ENCODE data around the gene GRB14.
"Not testable (repeated sequence)": the region's sequence is repeated elsewhere in the genome, so short reads cannot be mapped to it uniquely, and the experiment has no call there.

The GRB14 gene

DNA sequence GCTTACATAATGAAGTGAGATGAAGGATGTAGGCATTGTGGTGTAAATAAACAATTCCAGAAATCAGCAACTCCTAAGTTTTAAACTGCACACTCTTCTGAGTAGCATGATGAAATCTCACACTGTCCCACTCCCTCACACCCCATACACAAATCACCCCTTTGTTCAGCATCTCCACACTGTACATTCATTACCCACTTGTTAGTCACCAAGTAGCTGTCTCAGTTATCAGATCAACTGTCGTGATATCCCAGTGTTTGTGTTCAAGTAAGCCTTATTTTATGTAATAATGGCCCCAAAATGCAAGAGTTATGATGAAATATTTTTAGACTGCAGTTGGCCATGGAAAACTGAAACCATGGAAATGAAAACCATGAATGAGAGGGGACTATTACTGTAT lies 135.7 kb downstream of the GRB14 start:
- DNase-seq = no peak

DNA sequence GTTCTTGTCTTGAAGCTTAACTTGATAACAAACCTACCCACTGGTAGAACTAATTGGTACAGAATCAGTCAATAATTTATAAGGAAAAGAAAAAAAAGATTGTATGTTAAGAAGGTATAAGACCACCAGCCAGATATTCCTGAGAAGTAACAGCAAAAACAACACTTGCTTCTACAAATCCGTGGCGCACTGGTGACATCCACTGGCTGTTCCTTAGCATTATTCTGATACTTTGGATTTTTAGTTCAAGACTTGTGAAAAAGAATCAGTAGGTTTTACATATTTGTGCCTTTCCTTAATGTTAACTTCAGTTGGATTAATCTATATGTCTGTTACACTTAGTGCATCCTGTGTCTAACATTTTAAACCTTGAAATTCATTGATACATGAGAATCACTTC lies 141.8 kb downstream of the GRB14 start:
- DNase-seq = no peak

DNA sequence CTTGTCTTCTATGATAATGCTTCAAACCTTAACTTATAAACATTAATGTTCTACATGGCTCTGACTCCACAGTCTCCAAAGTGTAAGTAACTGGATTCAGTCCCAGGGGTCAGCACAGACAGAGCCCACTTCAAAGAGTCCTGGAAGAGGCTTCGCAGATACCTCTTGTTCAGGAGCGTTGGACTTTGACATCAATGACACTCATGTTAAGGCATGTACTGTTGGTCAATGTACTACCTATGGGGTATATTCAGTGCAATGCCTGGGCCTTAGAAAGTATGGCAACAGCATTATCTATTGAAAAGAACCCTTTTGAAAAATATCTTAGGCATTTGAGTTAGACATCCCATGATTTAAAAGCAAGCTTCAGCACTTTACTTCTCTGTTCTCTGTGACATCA lies 143.1 kb downstream of the GRB14 start:
- DNase-seq = no peak

DNA sequence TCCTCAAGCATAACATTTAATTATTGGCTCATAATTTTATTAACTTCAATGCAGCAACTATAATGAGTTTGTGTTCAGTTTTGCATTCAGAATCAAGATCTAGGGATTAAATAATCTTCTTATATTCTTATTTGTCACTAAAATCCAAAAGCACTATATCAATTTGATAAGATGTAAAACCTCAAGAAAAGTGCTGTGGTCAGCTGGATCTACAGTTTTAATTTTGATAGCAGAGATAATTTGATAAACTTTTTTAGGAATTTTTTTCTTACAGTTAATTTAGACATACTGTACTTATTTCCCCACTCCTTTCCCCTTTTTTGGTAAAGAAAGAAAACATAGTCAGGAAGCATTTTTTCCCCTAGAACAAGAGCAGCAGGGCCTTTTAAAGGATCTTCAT lies 146.4 kb downstream of the GRB14 start:
- DNase-seq = no peak

DNA sequence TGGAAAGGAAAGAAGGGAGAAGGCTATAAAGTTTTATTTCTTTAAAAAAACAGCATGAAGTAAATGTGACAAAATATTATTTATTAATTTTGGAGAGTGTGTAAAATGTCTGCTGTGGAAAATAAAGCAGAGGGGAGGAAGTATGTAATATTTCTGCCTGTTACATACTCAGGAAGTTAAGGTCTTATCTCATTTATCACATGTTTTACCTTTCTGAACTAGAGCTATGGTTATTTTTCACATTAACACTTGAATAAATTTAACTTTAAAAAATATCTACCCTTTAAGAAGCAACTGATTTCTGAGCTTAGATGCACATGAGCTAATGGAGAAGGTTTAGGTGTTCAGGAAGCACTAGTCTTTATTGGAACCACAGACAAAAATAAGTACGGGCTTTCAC lies 148.3 kb downstream of the GRB14 start:
- no peak for DNase-seq

DNA sequence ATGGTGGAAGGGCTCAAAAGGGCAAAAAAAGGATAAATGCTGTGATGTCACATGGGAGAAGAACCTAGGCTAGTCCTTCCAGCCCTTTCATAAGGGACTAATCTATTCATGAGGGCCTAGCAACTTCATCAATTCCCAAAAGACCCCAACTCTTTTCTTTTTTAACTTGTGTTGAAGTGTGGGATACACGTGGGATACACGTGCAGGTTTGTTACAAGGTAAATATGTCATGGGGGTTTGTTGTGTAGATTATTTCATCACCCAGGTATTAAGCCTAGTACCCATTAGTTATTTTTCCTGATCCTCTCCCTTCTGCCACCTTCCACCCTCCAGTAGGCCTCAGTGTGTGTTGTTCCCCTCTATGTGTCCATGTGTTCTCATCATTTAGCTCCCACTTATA lies 156.2 kb downstream of the GRB14 start:
- DNase-seq = not testable (repeated sequence)

DNA sequence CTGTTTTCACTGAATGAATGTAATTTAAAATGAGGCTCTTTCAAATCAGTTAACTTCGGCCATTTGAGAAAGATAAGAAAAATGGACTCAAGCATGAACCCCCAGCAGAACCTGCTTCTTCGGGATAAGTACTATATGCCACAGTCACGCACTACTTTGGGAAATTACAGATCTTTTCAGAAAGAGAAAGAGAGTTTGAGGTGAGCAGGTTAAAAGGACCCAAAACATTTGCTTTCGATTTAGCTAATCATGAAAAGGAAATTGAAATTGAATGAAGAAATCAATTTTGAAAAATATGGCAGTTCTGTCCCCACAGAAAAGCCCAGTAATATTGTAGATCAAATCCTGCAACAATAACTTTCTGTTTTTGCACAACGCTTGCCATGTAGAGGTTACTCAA lies 156.9 kb downstream of the GRB14 start:
- no peak for DNase-seq

DNA sequence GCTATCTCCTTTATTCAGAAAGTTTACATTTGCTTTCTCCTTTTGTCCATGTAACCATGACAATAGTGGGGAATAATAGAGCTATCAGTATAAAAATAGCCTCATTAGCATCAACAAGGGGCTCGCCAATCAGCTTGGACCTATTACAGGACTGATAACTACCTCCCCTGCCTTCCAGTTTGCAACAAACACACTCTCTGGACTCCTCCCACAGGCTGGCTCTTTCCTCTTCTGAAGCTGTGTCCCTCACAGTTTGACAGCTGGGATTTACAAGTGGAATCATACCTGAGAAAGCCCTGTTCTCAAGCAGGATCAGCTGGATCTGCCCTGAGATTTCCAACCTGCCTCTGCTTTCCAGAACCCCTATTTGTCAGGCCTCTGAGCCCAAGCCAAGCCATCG lies 162.5 kb downstream of the GRB14 start:
- DNase-seq = no peak

DNA sequence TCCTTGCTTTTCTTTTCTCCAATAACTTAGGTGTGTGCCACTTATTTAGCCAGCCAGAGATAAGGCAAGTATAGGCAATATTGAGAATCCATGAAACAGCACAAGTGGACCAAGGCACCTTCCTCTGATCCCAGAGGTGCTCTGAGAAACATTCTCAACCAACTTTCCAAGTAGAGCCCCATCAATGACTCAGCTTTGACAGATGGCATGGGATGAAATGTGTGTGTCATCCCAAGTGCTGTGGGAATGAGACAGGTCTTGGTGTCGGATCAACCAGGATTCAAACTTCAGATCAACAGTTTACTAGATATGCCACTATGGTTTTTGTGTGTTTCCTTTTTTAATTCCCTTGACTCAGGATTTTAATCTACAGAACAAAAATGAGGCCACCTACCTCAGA lies 164.0 kb downstream of the GRB14 start:
- DNase-seq = no peak

DNA sequence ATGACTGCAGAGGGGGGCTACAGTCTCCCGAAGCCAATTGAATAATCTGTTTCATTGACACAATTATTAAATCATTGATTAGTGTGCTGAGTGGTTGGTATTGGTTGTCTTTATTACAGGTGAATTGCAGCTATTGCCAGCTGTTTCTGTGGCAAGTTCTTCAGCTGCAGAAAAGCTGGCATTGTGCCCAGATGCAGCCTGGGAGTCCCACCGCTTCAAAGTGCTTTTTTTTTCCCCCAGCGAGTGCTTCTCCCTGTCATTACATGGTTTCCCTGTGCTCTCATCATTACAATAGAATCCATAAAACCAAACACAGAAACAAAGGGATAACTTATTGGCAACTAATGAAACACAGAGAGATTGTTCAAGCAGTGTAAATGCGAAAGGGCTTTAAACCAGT lies 164.7 kb downstream of the GRB14 start:
- DNase-seq = no peak

DNA sequence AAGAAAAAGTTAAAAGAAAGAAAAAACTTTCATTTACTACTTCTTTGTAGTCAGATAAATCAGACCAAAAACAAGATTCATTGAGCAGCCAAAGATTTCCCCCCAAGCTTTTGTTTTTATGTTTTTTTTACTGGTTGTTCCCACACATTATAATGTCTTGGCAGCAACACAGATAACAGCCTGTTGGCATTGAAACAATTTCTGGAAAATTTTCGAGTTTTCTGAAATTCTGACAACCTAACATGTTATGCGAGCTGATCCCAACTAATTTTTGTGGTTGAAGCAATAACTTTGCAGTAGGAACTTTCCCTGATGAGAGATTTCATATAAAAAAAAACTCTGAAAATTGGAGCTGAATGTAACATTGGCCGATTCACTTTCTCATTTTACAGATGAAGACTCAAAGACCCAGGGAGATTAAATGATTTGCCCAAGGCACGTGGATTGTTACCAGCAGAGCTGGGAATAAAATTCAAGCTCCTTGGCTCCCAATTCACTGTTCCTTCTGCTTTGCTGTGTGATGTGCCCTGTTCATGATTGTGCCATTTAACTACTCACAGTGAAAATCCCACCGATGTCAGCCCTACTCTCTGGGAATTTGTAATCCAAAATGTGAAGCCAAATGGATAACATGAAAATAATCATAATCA lies 167.5 kb downstream of the GRB14 start:
- DNase-seq = no peak

DNA sequence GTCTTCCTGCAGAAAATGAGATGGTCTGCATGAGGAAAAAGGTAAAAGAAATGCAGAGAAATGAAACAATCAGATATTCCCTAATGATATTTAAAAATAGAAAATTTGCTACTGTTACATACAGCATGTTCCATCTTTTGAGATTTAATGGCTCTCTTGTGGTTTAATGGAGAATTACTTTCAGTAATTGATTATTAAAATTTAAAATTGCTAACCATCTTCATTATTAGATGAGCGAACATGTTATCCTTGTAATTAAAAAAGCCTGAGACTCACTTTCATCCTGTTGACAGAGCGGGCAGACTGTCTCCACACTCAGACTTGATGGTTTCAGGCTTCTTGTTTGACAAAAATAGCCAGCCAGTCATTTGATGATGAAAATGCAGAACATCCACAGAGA lies 171.0 kb downstream of the GRB14 start:
- DNase-seq = no peak

DNA sequence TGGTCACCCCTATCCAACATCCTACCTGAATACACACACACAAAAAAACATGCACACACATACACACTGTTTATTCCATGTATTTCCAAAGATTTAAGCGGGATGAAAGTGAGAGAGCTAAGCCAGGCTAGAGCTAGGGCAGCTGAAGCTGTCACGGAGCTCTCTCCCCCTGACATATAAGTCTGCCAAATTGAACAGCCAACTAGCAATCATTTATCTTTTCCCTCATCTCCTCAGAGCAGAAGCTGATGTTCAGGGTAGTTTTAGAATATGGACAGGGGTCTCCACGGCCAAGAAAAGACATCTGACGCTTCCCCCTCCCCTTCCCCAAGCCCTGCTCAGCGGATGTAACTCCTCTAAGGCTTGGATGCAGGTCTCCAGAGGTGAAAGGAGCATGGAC lies 171.6 kb downstream of the GRB14 start:
- DNase-seq = no peak

DNA sequence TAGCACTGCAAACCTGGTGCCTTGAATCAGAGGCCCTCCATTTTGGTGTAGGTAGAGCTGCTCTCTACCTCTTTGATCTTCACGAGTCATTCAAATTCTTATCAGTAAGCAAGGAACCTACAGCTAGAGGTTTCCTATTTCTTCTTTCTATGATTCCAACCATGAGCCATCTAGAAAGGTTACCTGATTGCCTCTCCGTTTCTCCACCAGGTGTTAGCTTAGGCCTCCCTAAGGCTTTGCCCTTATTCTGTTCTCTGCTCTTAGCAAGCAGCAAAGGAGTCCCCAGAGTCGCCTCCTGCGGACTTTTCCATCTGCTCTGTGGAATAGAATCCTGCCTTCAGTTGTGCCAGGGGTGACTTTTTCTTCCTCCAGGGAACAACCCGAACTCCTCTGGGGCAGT lies 173.6 kb downstream of the GRB14 start:
- DNase-seq = no peak

Data from T1000 (cell line).